ENCODE data around the gene CADPS.

CADPS gene

DNA sequence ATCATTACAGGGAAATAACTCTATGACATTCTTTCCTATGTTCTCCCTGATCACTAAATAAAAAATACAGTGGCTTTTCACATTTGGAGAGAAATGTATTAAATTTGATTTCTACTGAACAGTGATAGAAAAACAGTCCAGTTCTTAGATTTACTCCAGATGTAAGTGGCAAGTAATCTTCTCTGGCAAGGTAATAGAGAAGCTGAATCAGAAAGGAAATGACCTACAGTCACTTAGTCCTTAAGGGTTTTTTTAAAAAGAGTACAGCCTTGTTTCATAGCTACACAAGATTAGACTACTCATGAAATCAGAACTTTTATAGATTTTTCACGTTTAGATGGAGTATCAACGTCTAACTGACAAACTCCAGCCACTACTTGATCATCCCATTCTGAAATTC lies 236.9 kb downstream of the CADPS start:
- Histone ChIP-seq H3K9me3 (ENCODE audit: insufficient read depth, low read depth, low read length) (no peaks in the 10 kb centered on the region), H3K36me3 (ENCODE audit: insufficient read depth, low read length) (no peaks in the 10 kb centered on the region)

DNA sequence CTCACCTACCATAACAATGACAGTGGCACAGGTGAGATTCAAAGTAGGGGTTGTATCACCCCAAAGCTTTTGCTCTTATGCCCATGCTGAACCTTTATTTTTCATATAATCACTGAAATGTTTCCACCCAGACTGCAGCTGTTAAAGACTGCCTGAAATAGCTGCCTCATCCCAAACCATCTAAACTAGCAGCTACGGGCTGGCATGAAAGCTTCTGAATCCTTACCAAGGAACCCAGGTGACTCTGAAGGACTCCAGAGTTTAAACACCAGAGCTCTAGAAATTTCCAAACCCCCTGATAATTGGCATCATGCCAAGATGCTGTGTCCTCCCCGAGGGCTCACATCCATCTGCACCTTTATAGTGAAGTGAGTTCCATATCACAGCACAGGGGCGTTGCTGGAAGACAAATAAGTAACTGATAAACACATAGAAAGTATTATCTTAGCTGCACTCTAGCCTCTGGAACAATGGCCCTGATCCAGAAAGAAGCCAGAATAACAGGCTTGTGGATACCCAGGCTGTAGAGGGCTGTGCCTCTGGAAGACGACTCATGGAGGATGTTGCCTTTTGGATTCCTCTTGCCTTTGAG lies 238.9 kb downstream of the CADPS start:
- peaks cover 27% of the 10 kb centered on the region for H3K4me1 ChIP-seq (ENCODE audit: insufficient read depth, low read length, poor library complexity, severe bottlenecking)
- no peaks in the 10 kb centered on the region for H3K36me3 ChIP-seq (ENCODE audit: insufficient read depth, low read length)
- TF ChIP-seq CTCF (conservative IDR thresholded peaks at IDR 0.05; ENCODE audit: low read length) (no peak), EZH2phosphoT487 (IDR thresholded peaks at IDR 0.05; ENCODE audit: borderline replicate concordance) (no peak)
- no peaks in the 10 kb centered on the region for H3F3A ChIP-seq (ENCODE audit: low read depth)
- H3K79me2 ChIP-seq (ENCODE audit: insufficient read depth, low read length): no peaks in the 10 kb centered on the region
- H3K27me3 ChIP-seq (ENCODE audit: insufficient read depth, low read length, poor library complexity, severe bottlenecking): no peaks in the 10 kb centered on the region
- no peaks in the 10 kb centered on the region for H3K9me2 ChIP-seq (replicated peaks; ENCODE audit: low read depth, low read length)
- H3K4me3 ChIP-seq (ENCODE audit: low read length, poor library complexity, severe bottlenecking): no peak overlapping the region
- H3K9ac ChIP-seq (ENCODE audit: low read depth, low read length, poor library complexity, severe bottlenecking): no peak overlapping the region
- H3K9me3 ChIP-seq (ENCODE audit: insufficient read depth, low read depth, low read length): no peaks in the 10 kb centered on the region
- H4K20me1 ChIP-seq (ENCODE audit: insufficient read depth, low read length, poor library complexity, severe bottlenecking): no peaks in the 10 kb centered on the region
- no peak overlapping the region for H3K4me2 ChIP-seq (ENCODE audit: low read depth, low read length, poor library complexity, severe bottlenecking)
- no peak overlapping the region for H2AFZ ChIP-seq (ENCODE audit: low read length)

More for the DNA sequence above, 236.9 kb downstream of the CADPS start:
- Histone ChIP-seq H3F3A (ENCODE audit: low read depth) (no peaks in the 10 kb centered on the region), H3K4me1 (ENCODE audit: insufficient read depth, low read length, poor library complexity, severe bottlenecking) (peaks cover 12% of the 10 kb centered on the region), H4K20me1 (ENCODE audit: insufficient read depth, low read length, poor library complexity, severe bottlenecking) (no peaks in the 10 kb centered on the region), H3K4me2 (ENCODE audit: low read depth, low read length, poor library complexity, severe bottlenecking) (no peak overlapping the region), H3K79me2 (ENCODE audit: insufficient read depth, low read length) (no peaks in the 10 kb centered on the region), H3K4me3 (ENCODE audit: low read length, poor library complexity, severe bottlenecking) (no peak overlapping the region), H2AFZ (ENCODE audit: low read length) (no peak overlapping the region), H3K9me2 (replicated peaks; ENCODE audit: low read depth, low read length) (no peaks in the 10 kb centered on the region), H3K27me3 (ENCODE audit: insufficient read depth, low read length, poor library complexity, severe bottlenecking) (no peaks in the 10 kb centered on the region), H3K9ac (ENCODE audit: low read depth, low read length, poor library complexity, severe bottlenecking) (no peak overlapping the region)
- TF ChIP-seq EZH2phosphoT487 (IDR thresholded peaks at IDR 0.05; ENCODE audit: borderline replicate concordance) (no peak), CTCF (conservative IDR thresholded peaks at IDR 0.05; ENCODE audit: low read length) (no peak)

DNA sequence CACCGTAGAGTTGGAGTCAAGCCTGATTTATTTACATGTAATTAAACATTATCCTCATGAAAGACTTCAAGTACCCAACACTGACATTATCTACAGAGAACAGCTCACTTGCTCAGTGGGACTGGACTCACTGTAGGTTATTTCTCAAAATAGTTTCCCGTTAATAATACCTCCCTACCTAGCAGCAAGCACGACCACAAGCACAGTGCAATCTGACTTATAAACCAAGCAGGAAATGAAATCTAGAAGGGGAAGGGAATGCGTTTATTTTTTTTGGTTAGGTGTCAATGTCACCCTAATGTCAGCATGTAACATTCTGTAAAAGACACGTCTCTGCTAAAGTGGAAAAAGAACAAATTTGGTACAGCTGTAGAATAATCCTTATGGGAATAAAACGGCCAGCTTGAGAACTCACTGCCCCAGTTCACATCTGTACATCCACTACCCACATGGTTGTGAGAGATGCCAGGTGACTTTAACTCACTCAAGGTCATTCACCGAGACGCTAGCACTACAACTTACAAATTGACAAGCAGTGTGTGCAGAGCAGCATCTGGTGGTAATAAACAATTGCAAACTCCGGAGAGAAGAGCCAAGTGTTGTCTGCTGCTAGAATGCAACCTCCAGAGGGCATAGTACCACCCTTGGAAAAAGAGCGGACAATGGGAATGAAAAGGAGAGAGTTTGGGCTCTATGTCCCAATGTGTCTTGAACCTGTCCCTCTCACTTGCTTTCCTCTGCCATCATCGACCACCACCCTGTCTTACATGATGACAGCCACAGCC lies 242.5 kb downstream of the CADPS start:
- Histone ChIP-seq H3K9ac (ENCODE audit: low read depth, low read length, poor library complexity, severe bottlenecking) (no peak overlapping the region), H3K79me2 (ENCODE audit: insufficient read depth, low read length) (no peaks in the 10 kb centered on the region), H4K20me1 (ENCODE audit: insufficient read depth, low read length, poor library complexity, severe bottlenecking) (no peaks in the 10 kb centered on the region), H3K4me2 (ENCODE audit: low read depth, low read length, poor library complexity, severe bottlenecking) (peak overlapping the region; percentile 63), H3K4me1 (ENCODE audit: insufficient read depth, low read length, poor library complexity, severe bottlenecking) (peaks cover 46% of the 10 kb centered on the region), H2AFZ (ENCODE audit: low read length) (no peak overlapping the region), H3K27me3 (ENCODE audit: insufficient read depth, low read length, poor library complexity, severe bottlenecking) (no peaks in the 10 kb centered on the region), H3K36me3 (ENCODE audit: insufficient read depth, low read length) (no peaks in the 10 kb centered on the region), H3K4me3 (ENCODE audit: low read length, poor library complexity, severe bottlenecking) (no peak overlapping the region), H3F3A (ENCODE audit: low read depth) (no peaks in the 10 kb centered on the region), H3K9me2 (replicated peaks; ENCODE audit: low read depth, low read length) (no peaks in the 10 kb centered on the region), H3K9me3 (ENCODE audit: insufficient read depth, low read depth, low read length) (no peaks in the 10 kb centered on the region)
- no peak for TF ChIP-seq CTCF (conservative IDR thresholded peaks at IDR 0.05; ENCODE audit: low read length)
- TF ChIP-seq EZH2phosphoT487 (IDR thresholded peaks at IDR 0.05; ENCODE audit: borderline replicate concordance): no peak

Measured in Loucy (cell line).